ENCODE results near the gene GAB1.

GAB1 gene

DNA sequence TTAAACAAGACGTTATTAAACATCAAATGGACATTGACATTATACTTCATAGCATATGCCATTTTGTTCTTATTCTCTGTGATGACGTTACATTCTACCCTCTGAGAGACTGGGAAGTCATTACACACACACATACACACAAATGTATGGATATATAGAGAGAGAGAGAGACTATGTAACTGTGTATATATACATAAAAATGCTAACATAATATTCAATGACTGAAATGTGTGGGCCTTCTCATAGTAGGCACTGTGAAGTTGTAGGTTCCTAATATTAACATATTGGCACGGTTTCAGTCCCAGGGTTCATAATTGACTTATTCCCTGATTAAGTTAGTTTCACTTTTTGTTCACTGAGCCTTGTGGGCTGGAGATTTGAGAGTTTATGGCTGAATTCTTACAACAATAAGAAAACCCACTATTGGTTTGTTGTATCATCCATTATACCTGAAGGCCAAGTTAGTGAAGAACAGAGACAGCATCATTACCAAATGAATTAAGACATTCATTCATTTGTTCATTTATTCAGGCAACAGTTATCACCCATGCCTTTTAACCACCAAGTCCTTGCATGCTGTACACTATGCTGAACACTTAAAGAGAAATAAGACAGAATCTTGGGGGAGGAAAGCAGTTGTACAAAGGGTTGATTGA is 68.5 kb downstream of the GAB1 start:
- Histone ChIP-seq H3K4me3 (ENCODE audit: low read depth in 1 of 5, low read length in 5 of 5) (peak overlapping the region in 1 of 5 donors; percentile 3), H3K9ac (ENCODE audit: low read length in 5 of 5) (no peak overlapping the region), H3K4me1 (ENCODE audit: control insufficient read depth in 5 of 5, insufficient read depth in 5 of 5, low read length in 5 of 5) (peaks cover 4 to 57% (median 56%) of the 10 kb centered on the region in 5 donors), H3K27ac (ENCODE audit: low read depth, low read length) (peak overlapping the region; percentile 45), H3K27me3 (ENCODE audit: control insufficient read depth in 5 of 5, insufficient read depth in 4 of 5, low read length in 5 of 5) (no peaks in the 10 kb centered on the region), H3K9me3 (ENCODE audit: control insufficient read depth in 5 of 5, low read length in 5 of 5) (no peaks in the 10 kb centered on the region), H3K36me3 (ENCODE audit: control insufficient read depth in 5 of 5, insufficient read depth in 5 of 5, low read length in 5 of 5) (no peaks in the 10 kb centered on the region)

DNA sequence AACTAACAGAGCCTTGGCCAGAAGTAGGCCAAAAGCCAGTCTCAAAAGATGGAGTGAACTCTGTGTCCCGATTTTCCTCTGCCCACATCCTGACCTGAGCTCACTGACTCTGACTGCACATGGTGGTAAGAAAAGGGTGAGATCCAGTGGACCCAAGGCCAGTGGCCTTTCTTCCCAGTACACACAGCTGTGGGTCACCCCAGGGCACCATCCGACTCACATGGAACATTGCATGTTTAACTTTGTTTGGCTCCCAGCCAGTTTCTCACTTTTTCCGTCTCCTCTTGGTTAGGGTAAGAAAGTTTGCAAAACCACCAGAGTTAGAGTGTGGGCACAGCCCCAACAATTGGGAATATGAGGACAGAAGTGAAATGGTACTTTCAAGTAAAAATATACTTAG is 69.8 kb downstream of the GAB1 start:
- Histone ChIP-seq H3K27ac (ENCODE audit: low read depth, low read length) (peak overlapping the region; percentile 55), H3K4me1 (ENCODE audit: control insufficient read depth in 5 of 5, insufficient read depth in 5 of 5, low read length in 5 of 5) (peaks cover 4 to 66% (median 64%) of the 10 kb centered on the region in 5 donors), H3K36me3 (ENCODE audit: control insufficient read depth in 5 of 5, insufficient read depth in 5 of 5, low read length in 5 of 5) (no peaks in the 10 kb centered on the region), H3K9me3 (ENCODE audit: control insufficient read depth in 5 of 5, low read length in 5 of 5) (no peaks in the 10 kb centered on the region), H3K9ac (ENCODE audit: low read length in 5 of 5) (no peak overlapping the region), H3K27me3 (ENCODE audit: control insufficient read depth in 5 of 5, insufficient read depth in 4 of 5, low read length in 5 of 5) (no peaks in the 10 kb centered on the region), H3K4me3 (ENCODE audit: low read depth in 1 of 5, low read length in 5 of 5) (peak overlapping the region in 1 of 5 donors; percentile 25)

DNA sequence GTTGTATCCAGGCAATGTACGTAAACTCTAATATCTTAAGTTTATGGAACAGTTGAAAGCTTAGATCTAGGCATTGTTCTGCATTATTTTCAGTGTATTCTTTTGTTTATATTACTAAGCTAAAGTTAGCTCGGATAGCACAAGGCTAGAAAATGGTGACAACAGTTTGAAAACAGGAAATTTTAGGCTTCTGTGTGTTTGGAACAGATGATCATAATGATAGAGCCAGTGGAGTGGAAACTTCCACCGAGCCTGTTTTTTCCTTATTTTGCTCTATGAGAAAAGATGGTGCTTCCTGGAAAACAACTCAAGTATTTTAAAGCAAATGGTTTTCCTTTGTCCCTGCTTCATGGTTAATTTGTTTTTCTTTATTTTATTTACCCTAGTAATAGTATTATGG is 70.8 kb downstream of the GAB1 start:
- Histone ChIP-seq H3K27me3 (ENCODE audit: control insufficient read depth in 5 of 5, insufficient read depth in 4 of 5, low read length in 5 of 5) (no peaks in the 10 kb centered on the region), H3K27ac (ENCODE audit: low read depth, low read length) (peak overlapping the region; percentile 55), H3K9ac (ENCODE audit: low read length in 5 of 5) (peak overlapping the region in 1 of 5 donors; percentile 40), H3K36me3 (ENCODE audit: control insufficient read depth in 5 of 5, insufficient read depth in 5 of 5, low read length in 5 of 5) (no peaks in the 10 kb centered on the region), H3K9me3 (ENCODE audit: control insufficient read depth in 5 of 5, low read length in 5 of 5) (no peaks in the 10 kb centered on the region), H3K4me3 (ENCODE audit: low read depth in 1 of 5, low read length in 5 of 5) (peak overlapping the region in 1 of 5 donors; percentile 19), H3K4me1 (ENCODE audit: control insufficient read depth in 5 of 5, insufficient read depth in 5 of 5, low read length in 5 of 5) (peaks cover 4 to 70% (median 66%) of the 10 kb centered on the region in 5 donors)

DNA sequence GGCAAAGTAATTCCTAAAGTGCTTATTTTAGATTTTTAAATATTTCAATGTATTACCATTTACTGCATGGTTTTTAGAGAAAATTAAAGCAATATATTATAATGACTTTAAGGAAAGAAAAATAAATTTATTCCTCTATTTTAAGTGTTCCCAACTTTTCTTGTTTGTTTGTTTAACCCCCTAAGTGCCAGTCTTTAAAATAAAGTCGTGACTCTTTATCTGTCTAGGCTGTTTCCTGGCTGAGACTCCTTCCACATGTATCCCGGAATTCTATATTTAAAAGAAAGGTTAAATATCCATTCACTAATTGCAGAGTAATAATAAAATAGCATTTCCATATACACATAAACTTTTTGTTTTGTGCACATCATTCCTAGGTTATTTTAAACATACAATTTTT is 71.2 kb downstream of the GAB1 start:
- Histone ChIP-seq H3K4me1 (ENCODE audit: control insufficient read depth in 5 of 5, insufficient read depth in 5 of 5, low read length in 5 of 5) (peaks cover 4 to 66% (median 62%) of the 10 kb centered on the region in 5 donors), H3K36me3 (ENCODE audit: control insufficient read depth in 5 of 5, insufficient read depth in 5 of 5, low read length in 5 of 5) (no peaks in the 10 kb centered on the region), H3K27ac (ENCODE audit: low read depth, low read length) (peak overlapping the region; percentile 55), H3K9ac (ENCODE audit: low read length in 5 of 5) (peak overlapping the region in 1 of 5 donors; percentile 40), H3K27me3 (ENCODE audit: control insufficient read depth in 5 of 5, insufficient read depth in 4 of 5, low read length in 5 of 5) (no peaks in the 10 kb centered on the region), H3K9me3 (ENCODE audit: control insufficient read depth in 5 of 5, low read length in 5 of 5) (no peaks in the 10 kb centered on the region), H3K4me3 (ENCODE audit: low read depth in 1 of 5, low read length in 5 of 5) (no peak overlapping the region)

DNA sequence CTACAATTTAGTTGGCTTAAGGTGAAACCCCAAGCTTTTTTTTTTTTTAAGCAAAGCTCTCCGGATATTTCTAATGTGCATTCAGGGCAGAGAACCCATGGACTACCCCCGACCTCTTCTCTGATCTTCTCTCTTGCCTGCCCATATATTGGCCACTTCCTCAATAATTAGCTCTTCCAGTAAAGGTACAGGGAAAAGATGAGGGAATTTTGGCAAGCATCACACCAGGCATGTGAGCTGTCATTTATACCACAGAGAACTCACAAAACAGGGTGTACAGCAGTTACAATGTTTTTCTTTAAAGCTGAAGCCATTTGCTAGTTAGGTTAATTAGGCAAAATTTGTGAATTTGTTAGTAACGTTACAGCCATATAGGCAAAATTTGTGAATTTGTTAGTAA is 73.3 kb downstream of the GAB1 start:
- no peaks in the 10 kb centered on the region for H3K27me3 ChIP-seq (ENCODE audit: control insufficient read depth in 5 of 5, insufficient read depth in 4 of 5, low read length in 5 of 5)
- H3K4me3 ChIP-seq (ENCODE audit: low read depth in 1 of 5, low read length in 5 of 5) = no peak overlapping the region
- H3K9me3 ChIP-seq (ENCODE audit: control insufficient read depth in 5 of 5, low read length in 5 of 5) = no peaks in the 10 kb centered on the region
- no peaks in the 10 kb centered on the region for H3K36me3 ChIP-seq (ENCODE audit: control insufficient read depth in 5 of 5, insufficient read depth in 5 of 5, low read length in 5 of 5)
- no peak overlapping the region for H3K9ac ChIP-seq (ENCODE audit: low read length in 5 of 5)
- peaks cover 4 to 46% (median 44%) of the 10 kb centered on the region in 5 donors for H3K4me1 ChIP-seq (ENCODE audit: control insufficient read depth in 5 of 5, insufficient read depth in 5 of 5, low read length in 5 of 5)
- H3K27ac ChIP-seq (ENCODE audit: low read depth, low read length) = no peak overlapping the region

DNA sequence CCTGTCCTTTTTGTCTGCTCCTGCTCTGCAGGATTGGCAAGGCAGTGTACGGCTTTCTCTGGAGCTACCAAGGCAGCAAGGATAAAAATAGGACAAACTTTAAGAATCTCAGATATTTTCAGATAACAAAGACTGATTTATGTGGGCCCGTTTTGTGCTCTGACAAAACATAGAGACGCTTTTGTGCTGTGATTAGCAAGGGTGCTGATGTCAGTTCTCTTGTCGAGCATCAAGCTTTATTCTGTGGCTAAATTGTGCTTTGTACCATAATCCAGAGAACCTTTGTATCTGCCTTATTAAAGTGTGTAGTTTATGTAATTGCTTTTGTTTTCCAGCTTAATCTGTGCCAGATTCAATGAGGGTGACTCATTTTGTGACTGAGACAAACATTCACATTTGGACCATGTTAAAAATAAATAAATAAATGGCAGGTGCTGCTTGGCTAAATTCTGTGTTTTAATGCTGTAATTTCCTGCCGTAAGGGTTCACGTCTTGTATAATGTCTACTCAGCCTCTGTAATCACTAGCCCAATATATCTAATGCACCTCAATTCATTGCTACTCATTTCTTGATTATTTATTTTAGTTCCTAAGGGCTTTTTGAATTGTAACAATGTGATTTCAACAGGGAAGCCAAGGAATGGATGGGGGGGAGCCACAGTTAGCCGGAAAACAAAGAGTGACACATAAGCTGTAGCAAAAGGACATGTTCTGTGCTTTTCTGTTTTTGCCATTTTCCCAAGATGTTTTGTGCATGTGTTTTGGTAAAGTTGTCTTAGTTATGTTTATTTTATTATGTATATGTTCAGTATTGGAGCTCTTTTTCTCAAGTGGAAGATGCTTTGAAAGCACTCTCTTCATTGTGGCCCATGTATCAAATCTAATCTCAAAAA is 75.1 kb downstream of the GAB1 start:
- Histone ChIP-seq H3K4me3 (ENCODE audit: low read depth in 1 of 5, low read length in 5 of 5) (no peak overlapping the region), H3K9me3 (ENCODE audit: control insufficient read depth in 5 of 5, low read length in 5 of 5) (no peaks in the 10 kb centered on the region), H3K9ac (ENCODE audit: low read length in 5 of 5) (peak overlapping the region in 1 of 5 donors; percentile 7), H3K27ac (ENCODE audit: low read depth, low read length) (peak overlapping the region; percentile 61), H3K36me3 (ENCODE audit: control insufficient read depth in 5 of 5, insufficient read depth in 5 of 5, low read length in 5 of 5) (peaks cover 0 to 10% (median 4%) of the 10 kb centered on the region in 5 donors), H3K27me3 (ENCODE audit: control insufficient read depth in 5 of 5, insufficient read depth in 4 of 5, low read length in 5 of 5) (no peaks in the 10 kb centered on the region), H3K4me1 (ENCODE audit: control insufficient read depth in 5 of 5, insufficient read depth in 5 of 5, low read length in 5 of 5) (peaks cover 0 to 28% (median 27%) of the 10 kb centered on the region in 5 donors)

DNA sequence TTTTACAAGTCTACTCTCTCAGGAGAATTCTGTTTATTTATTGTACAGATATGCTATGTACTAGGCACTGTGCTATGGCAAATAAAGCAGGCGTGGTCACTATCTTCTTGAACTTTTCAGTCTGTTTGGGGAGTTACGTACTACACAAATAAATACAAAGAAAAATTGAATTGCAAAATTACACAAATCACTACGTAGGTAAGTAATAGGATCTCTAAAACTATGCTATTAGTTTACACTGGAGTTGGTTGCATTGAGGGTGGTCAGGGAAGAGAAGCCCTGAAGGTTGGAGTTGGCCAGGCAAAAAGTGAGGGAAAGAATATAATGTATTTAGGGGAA is 75.7 kb downstream of the GAB1 start:
- H3K4me1 ChIP-seq (ENCODE audit: control insufficient read depth in 5 of 5, insufficient read depth in 5 of 5, low read length in 5 of 5) = peaks cover 0 to 22% (median 21%) of the 10 kb centered on the region in 5 donors
- peak overlapping the region; percentile 20 for H3K27ac ChIP-seq (ENCODE audit: low read depth, low read length)
- H3K36me3 ChIP-seq (ENCODE audit: control insufficient read depth in 5 of 5, insufficient read depth in 5 of 5, low read length in 5 of 5) = peaks cover 0 to 14% (median 7%) of the 10 kb centered on the region in 5 donors
- H3K9ac ChIP-seq (ENCODE audit: low read length in 5 of 5) = no peak overlapping the region
- no peaks in the 10 kb centered on the region for H3K9me3 ChIP-seq (ENCODE audit: control insufficient read depth in 5 of 5, low read length in 5 of 5)
- no peaks in the 10 kb centered on the region for H3K27me3 ChIP-seq (ENCODE audit: control insufficient read depth in 5 of 5, insufficient read depth in 4 of 5, low read length in 5 of 5)
- H3K4me3 ChIP-seq (ENCODE audit: low read depth in 1 of 5, low read length in 5 of 5) = no peak overlapping the region

DNA sequence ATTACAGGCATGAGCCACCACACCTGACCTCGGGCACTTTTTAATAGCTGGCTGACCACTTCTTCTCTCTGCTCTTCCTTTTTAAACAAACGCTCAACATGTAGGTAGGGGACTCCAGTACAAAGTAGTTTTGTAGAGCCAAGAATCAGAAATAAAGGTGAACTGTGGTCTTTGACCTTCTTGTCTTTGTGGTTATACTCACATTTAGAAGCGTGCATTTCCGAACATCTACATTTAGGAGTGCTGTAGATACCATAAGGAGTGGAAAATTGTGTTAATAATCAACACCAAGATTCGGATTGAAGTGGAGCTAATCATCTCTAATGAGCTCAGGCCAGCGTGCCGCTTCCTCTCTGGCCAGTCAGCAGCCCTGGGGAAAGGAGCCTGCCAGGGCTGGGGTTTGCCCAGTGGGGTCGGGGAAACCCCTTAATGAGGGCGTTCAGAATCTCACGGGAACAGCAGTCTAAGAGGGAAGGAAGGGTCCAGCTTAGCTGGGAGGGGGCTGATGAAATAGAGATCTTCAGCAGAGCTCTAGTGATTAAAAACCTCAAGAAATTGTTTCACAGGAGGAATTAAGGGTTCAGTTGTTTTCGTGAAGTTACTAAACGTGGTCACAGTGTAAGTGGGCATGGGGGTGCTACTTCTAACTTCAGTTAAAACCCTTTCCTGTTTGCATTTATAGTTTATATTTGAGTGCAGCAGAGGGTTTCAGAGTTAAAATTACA is 81.2 kb downstream of the GAB1 start:
- no peaks in the 10 kb centered on the region for H3K27me3 ChIP-seq (ENCODE audit: control insufficient read depth in 5 of 5, insufficient read depth in 4 of 5, low read length in 5 of 5)
- H3K4me3 ChIP-seq (ENCODE audit: low read depth in 1 of 5, low read length in 5 of 5) = no peak overlapping the region
- peaks cover 0 to 18% (median 13%) of the 10 kb centered on the region in 5 donors for H3K36me3 ChIP-seq (ENCODE audit: control insufficient read depth in 5 of 5, insufficient read depth in 5 of 5, low read length in 5 of 5)
- no peak overlapping the region for H3K27ac ChIP-seq (ENCODE audit: low read depth, low read length)
- H3K9me3 ChIP-seq (ENCODE audit: control insufficient read depth in 5 of 5, low read length in 5 of 5) = no peaks in the 10 kb centered on the region
- H3K9ac ChIP-seq (ENCODE audit: low read length in 5 of 5) = no peak overlapping the region
- peaks cover 0 to 14% (median 4%) of the 10 kb centered on the region in 5 donors for H3K4me1 ChIP-seq (ENCODE audit: control insufficient read depth in 5 of 5, insufficient read depth in 5 of 5, low read length in 5 of 5)

DNA sequence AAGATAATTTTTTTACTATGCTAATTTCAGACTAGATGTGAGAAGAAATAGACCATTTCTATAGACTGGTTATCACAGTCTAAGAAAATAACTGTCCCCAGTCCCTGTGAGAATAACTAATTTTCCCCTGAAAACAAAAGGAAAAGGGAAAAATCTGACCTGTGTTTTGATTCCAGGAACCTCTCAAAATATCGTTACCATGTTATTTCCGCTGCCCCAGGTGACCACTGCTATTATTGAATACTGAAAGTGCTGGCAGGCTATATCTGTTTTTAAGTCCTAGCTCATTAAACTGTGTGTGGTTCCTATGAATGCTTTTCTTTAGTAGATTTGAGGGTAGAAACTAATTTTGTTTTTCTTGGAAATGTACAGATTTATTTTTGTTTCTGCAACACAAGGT is 83.6 kb downstream of the GAB1 start:
- H3K27ac ChIP-seq (ENCODE audit: low read depth, low read length) = peak overlapping the region; percentile 48
- peaks cover 0 to 14% (median 4%) of the 10 kb centered on the region in 5 donors for H3K4me1 ChIP-seq (ENCODE audit: control insufficient read depth in 5 of 5, insufficient read depth in 5 of 5, low read length in 5 of 5)
- H3K27me3 ChIP-seq (ENCODE audit: control insufficient read depth in 5 of 5, insufficient read depth in 4 of 5, low read length in 5 of 5) = no peaks in the 10 kb centered on the region
- H3K9ac ChIP-seq (ENCODE audit: low read length in 5 of 5) = no peak overlapping the region
- peaks cover 1 to 22% (median 17%) of the 10 kb centered on the region in 5 donors for H3K36me3 ChIP-seq (ENCODE audit: control insufficient read depth in 5 of 5, insufficient read depth in 5 of 5, low read length in 5 of 5)
- no peaks in the 10 kb centered on the region for H3K9me3 ChIP-seq (ENCODE audit: control insufficient read depth in 5 of 5, low read length in 5 of 5)
- H3K4me3 ChIP-seq (ENCODE audit: low read depth in 1 of 5, low read length in 5 of 5) = no peak overlapping the region
